ENCODE results near the gene OR8D2.
"Not testable (repeated sequence)": the region's sequence is repeated elsewhere in the genome, so short reads cannot be mapped to it uniquely, and the experiment has no call there.

OR8D2 gene

GRCh38 chr11:124294687-124295086, 25.3 kb downstream of the OR8D2 start:
- DNase-seq (ENCODE audit: low read depth in 2 of 3, low spot score in 1 of 3), result no peak

- DNase-seq (ENCODE audit: low read depth in 2 of 3, low spot score in 1 of 3), result no peak
Measured at GRCh38 chr11:124285610-124286344, 34.2 kb downstream of the OR8D2 start.

DNA sequence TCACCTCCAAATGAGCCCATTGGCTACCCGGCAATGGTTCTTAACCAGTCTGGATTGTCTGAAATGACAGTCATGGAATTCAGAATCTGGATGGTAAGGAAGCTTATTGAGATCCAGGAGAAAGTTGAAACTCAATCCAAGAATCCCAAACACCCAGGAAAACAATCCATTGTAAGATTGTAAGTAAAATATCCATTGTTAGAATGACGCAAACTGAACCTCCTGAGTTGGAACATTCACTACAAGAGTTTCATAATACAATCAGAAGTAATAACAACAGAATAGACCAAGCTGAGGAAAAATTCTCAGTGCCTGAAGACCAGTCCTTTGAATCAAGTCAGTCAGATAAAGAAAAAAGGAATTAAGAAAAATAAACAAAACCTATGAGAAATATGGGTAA, 41.7 kb downstream of the OR8D2 start:
- no peak for DNase-seq (ENCODE audit: low read depth in 2 of 3, low spot score in 1 of 3)

DNA sequence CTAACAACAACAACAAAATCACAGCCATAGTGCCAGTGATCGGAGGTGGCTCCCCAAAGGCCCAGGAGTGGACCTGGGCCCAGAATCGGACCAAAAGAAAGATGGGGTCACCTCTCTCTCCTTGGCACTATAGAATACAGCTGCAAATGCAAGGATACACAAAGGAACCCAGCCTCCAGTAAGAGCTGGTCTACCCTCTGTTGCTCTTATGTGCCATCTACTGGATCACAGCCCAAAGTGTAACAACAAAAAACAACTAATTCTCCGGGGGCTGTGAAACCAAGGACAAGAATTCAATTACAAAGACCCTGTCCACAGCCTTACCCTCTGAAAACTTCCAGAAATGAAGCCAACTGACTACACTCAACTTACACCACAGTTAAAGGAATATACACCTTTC, 42.2 kb downstream of the OR8D2 start:
- no peak for DNase-seq (ENCODE audit: low read depth in 2 of 3, low spot score in 1 of 3)

- no peak for DNase-seq (ENCODE audit: low read depth in 2 of 3, low spot score in 1 of 3)
Measured at GRCh38 chr11:124277207-124277606, 42.8 kb downstream of the OR8D2 start.

- DNase-seq (ENCODE audit: low read depth in 2 of 3, low spot score in 1 of 3), result no peak
Measured at GRCh38 chr11:124276081-124276480, 43.9 kb downstream of the OR8D2 start.

- no peak for DNase-seq (ENCODE audit: low read depth in 2 of 3, low spot score in 1 of 3)
Measured at GRCh38 chr11:124274000-124274399, 46.0 kb downstream of the OR8D2 start.

DNA sequence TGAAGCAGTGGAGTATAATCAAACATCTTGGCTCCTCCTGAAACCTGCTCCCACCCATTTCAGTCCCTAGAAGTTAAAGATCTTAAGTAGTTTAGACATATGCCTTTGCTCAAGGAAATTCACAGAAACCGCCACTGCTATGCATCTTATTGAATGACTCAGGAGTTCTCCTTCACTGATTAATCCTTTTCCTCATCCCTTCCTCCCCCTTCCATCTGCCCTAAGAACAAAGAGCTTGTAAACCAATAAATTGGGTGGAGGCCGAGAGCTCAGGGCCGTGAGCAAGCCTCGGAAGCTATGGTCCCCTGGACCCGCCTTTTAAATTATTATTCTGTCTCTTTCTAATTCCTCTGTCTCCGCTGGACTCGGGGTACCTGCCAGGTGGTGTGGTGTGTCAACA, 49.1 kb downstream of the OR8D2 start:
- DNase-seq (ENCODE audit: low read depth in 2 of 3, low spot score in 1 of 3), result not testable (repeated sequence)

Measured in stimulated activated CD4-positive, alpha-beta T cell treated with anti-CD3 and anti-CD28 coated beads, Interleukin-12 subunit alpha, Interleukin-12 subunit beta, amount 100 ng/mL, for 48 hours (primary cell).